ENCODE data around the gene C12orf42.

C12orf42 gene

DNA sequence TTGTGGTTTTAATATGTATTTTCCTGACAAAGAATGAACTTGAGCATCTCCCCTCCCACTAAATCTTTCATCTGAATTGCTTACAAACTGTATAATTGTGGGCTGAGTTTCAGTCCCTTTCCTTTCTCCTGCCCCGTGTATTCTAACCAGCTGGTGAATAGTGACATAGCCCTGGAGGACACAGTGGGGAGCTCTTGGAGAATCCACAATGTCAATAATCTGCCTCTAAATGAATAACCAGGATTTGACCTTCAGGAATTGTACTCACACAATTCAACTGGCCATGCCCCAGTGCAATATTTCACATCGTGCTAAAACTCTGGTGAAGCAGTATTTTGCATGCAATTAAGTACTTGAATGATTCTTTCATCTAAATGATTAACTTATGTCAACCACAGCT lies 177.2 kb downstream of the C12orf42 start:
- ChIA-PET CTCF (no interaction called here), POLR2A (ENCODE audit: low non-redundant PET) (no interaction called here)
- TF ChIP-seq, protein P1, sequence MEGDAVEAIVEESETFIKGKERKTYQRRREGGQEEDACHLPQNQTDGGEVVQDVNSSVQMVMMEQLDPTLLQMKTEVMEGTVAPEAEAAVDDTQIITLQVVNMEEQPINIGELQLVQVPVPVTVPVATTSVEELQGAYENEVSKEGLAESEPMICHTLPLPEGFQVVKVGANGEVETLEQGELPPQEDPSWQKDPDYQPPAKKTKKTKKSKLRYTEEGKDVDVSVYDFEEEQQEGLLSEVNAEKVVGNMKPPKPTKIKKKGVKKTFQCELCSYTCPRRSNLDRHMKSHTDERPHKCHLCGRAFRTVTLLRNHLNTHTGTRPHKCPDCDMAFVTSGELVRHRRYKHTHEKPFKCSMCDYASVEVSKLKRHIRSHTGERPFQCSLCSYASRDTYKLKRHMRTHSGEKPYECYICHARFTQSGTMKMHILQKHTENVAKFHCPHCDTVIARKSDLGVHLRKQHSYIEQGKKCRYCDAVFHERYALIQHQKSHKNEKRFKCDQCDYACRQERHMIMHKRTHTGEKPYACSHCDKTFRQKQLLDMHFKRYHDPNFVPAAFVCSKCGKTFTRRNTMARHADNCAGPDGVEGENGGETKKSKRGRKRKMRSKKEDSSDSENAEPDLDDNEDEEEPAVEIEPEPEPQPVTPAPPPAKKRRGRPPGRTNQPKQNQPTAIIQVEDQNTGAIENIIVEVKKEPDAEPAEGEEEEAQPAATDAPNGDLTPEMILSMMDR (conservative IDR thresholded peaks at IDR 0.05; ENCODE audit: low read depth): no peak
- DNase-seq (ENCODE audit: low spot score): no peak
- no peak overlapping the region for H3K27ac ChIP-seq

DNA sequence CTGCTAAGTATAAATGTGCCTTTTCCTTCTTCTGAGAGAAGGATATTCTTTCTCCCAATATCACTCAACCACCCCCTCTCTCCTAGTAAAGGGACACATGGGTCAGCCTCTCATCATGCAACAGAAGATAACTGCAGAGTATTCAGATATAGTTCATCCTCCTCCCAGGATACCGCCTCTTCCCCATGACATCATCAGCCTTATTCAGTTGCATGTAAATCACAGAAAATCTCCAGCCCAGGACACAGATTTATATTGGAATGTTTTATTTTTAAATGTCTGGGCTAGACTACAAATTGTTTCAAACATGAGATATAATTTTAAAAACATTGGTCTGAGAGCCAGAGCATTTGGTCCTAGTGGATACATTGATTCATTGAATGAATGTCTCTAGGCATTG lies 178.5 kb downstream of the C12orf42 start:
- TF ChIP-seq, protein P1 (conservative IDR thresholded peaks at IDR 0.05; ENCODE audit: low read depth): no peak
- POLR2A ChIA-PET (ENCODE audit: low non-redundant PET): no interaction called here
- CTCF ChIA-PET: no interaction called here
- H3K27ac ChIP-seq: no peak overlapping the region
- DNase-seq (ENCODE audit: low spot score): no peak

DNA sequence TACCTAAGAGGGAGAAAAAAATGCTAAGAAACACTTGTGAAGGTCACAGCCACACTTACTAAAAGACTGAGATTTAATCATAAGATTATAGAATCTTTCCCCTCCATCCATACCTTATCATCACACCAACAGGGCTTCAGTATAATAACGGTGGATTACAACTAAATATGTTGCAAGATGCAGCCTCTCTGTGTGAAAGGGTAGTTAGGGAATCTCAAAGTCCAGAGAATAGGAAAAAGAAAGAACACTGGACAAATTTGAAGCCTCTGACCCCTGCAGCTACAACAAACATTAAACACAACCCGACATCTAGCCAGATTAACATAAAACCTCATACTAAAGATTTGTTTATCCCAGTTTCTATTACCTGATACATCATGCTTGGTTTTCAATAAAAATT lies 181.0 kb downstream of the C12orf42 start:
- TF ChIP-seq, protein P1 (conservative IDR thresholded peaks at IDR 0.05; ENCODE audit: low read depth): no peak
- no peak for DNase-seq (ENCODE audit: low spot score)
- CTCF ChIA-PET: no interaction called here
- H3K27ac ChIP-seq: no peak overlapping the region
- POLR2A ChIA-PET (ENCODE audit: low non-redundant PET): no interaction called here

DNA sequence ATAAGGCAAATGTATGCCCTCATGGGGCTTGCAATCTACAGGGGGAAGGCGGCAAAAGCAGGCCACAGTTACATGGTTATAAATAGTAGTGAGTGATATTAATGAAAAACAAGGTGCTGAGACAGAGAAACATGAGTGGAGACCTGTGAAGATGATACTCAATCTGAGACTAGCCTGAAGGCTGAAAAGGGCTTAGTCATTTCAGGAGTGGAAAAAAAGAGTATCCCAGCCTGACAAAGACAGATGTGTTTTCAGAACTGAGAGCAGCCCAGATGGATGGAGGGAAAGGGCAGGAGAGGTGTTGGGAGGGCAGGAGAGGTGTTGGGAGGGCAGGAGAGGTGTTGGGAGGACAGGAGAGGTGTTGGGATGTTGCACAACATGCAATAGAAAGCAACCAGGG lies 181.9 kb downstream of the C12orf42 start:
- no peak overlapping the region for H3K27ac ChIP-seq
- TF ChIP-seq, protein P1 (conservative IDR thresholded peaks at IDR 0.05; ENCODE audit: low read depth): no peak
- ChIA-PET POLR2A (ENCODE audit: low non-redundant PET) (no interaction called here), CTCF (no interaction called here)
- no peak for DNase-seq (ENCODE audit: low spot score)

DNA sequence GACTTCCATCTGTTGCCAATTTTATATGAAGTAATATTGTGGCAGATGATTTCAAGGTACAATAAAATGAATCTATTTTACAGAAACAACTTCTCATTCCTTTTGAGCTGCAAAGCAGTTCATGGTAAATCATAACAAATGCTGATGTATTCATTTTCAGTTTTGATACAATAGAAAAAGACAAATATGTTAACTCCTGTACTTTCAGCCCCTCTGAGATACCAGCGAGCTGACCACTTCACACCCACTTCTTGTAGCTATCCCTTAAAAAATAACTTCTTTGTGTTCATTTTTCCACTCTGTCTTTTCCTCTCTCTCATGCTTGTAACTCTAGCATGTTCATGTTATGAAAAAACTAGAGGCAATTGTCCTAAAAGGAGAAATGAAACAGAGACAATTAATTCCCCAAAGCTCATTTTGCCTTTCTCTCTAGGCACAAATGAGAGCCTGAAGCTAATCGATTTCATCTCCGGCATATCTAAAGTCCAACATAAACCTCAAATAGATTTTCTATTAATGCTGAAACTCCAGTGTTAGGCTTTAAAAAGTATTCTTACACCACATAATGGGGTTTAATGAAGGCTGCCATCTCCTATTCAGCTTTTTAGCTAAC lies 182.9 kb downstream of the C12orf42 start:
- ChIA-PET POLR2A (ENCODE audit: low non-redundant PET) (no interaction called here), CTCF (no interaction called here)
- no peak for DNase-seq (ENCODE audit: low spot score)
- no peak overlapping the region for H3K27ac ChIP-seq
- TF ChIP-seq, protein P1 (conservative IDR thresholded peaks at IDR 0.05; ENCODE audit: low read depth): no peak

DNA sequence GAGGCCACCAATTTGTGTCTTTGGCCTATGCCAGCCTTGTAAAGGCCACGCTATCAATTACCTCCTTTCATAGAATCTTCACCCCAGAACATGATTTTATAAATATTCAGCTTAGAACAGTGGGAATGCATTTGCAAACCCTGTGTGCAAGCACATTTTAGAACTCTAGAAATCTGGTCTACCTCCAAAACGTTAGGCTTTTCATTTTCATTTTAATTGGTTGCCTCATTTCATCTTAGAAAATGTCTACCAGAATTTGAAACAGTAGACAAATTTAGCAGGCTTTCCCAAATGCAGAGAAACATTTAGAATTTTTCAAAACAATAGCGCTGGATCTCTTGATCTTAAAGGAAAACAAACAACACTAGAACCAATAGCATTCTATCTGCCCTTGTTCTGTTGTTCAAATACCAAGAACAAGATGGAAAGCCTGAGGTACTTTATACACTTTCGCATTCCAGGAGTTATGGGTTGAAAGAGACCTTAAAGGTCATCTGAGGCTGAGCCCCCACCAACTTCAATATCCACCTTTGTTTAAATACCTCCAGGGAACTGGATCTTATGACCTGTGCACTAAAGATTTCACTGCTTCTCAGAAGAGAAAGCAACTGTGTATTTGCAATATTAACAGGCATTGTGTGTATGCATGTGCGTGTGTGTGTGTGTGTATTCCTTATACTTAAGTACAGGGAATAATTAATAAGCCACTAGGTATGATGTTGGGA lies 185.1 kb downstream of the C12orf42 start:
- ChIA-PET CTCF (no interaction called here), POLR2A (ENCODE audit: low non-redundant PET) (no interaction called here)
- DNase-seq (ENCODE audit: low spot score): no peak
- H3K27ac ChIP-seq: no peak overlapping the region
- TF ChIP-seq, protein P1 (conservative IDR thresholded peaks at IDR 0.05; ENCODE audit: low read depth): no peak
